ENCODE measurements around the gene SMTN.
"Not testable (repeated sequence)": the region's sequence is repeated elsewhere in the genome, so short reads cannot be mapped to it uniquely, and the experiment has no call there.

Gene SMTN

GRCh38 chr22:31073545-31074145 lies 7.5 kb upstream of the SMTN start:
- DNase-seq, result not testable (repeated sequence)

- DNase-seq, result no peak
Observed at GRCh38 chr22:31075961-31076360, 5.2 kb upstream of the SMTN start.

- no peak for DNase-seq
Observed at GRCh38 chr22:31077681-31078080, 3.4 kb upstream of the SMTN start.

GRCh38 chr22:31078389-31078788 lies 2.7 kb upstream of the SMTN start:
- not testable (repeated sequence) for DNase-seq

GRCh38 chr22:31079095-31079642 lies 1.9 kb upstream of the SMTN start:
- DNase-seq, result no peak

GRCh38 chr22:31080164-31080847 lies 812 bp upstream of the SMTN start:
- no peak for DNase-seq

- peak; percentile 29 to 34 for DNase-seq
Observed at GRCh38 chr22:31081963-31082605, 966 bp downstream of the SMTN start.

- DNase-seq, result peak; percentile 72 to 76
Observed at GRCh38 chr22:31082606-31083376, 1.7 kb downstream of the SMTN start.

- DNase-seq, result no peak
Observed at GRCh38 chr22:31083377-31083768, 2.3 kb downstream of the SMTN start.

- peak; percentile 20 to 43 for DNase-seq
Observed at GRCh38 chr22:31083923-31084810, 3.0 kb downstream of the SMTN start.

- DNase-seq, result peak; percentile 88 to 91
Observed at GRCh38 chr22:31084811-31085492, 3.8 kb downstream of the SMTN start.

GRCh38 chr22:31085493-31085824 lies 4.3 kb downstream of the SMTN start:
- no peak for DNase-seq

- no peak for DNase-seq
Observed at GRCh38 chr22:31085928-31086327, 4.8 kb downstream of the SMTN start.

GRCh38 chr22:31086703-31087330 lies 5.7 kb downstream of the SMTN start:
- DNase-seq, result no peak

- no peak for DNase-seq
Observed at GRCh38 chr22:31087744-31088215, 6.7 kb downstream of the SMTN start.

GRCh38 chr22:31088233-31088986 lies 7.3 kb downstream of the SMTN start:
- no peak for DNase-seq

- DNase-seq, result peak; percentile 29 to 50
Observed at GRCh38 chr22:31089160-31090100, 8.3 kb downstream of the SMTN start.

GRCh38 chr22:31090217-31091085 lies 9.3 kb downstream of the SMTN start:
- DNase-seq, result no peak
